Osteocyte (in vitro differentiated cells): Measurements from ENCODE around the gene TMEFF2. TPM values are rescaled to one million over a fixed set of nuclear protein-coding genes. Genes with fewer than 3 reads are reported as not detected.

Experiments used
- DNase-seq: peaks from one replicate; pipeline ENCODE4 v3.0.0; 2021; ENCODE audit warnings: mixed read lengths; ENCODE audit not compliant: unreplicated experiment; ENCODE audit errors: extremely low spot score
- H3K27ac Mint-ChIP-seq: one replicate; pipeline ENCODE4 v1.8.0; 2021; ENCODE audit warnings: mild to moderate bottlenecking, mixed read lengths; ENCODE audit not compliant: unreplicated experiment
- H3K27me3 Mint-ChIP-seq: one replicate; pipeline ENCODE4 v1.8.0; 2021; ENCODE audit warnings: mixed read lengths; ENCODE audit not compliant: unreplicated experiment
- H3K36me3 Mint-ChIP-seq: one replicate; pipeline ENCODE4 v1.8.0; 2021; ENCODE audit warnings: mixed read lengths; ENCODE audit not compliant: unreplicated experiment
- H3K4me1 Mint-ChIP-seq: one replicate; pipeline ENCODE4 v1.8.0; 2021; ENCODE audit warnings: mixed read lengths; ENCODE audit not compliant: unreplicated experiment
- H3K4me3 Mint-ChIP-seq: one replicate; pipeline ENCODE4 v1.8.0; 2021; ENCODE audit warnings: mild to moderate bottlenecking, moderate library complexity, mixed read lengths; ENCODE audit not compliant: unreplicated experiment
- H3K9me3 Mint-ChIP-seq: one replicate; pipeline ENCODE4 v1.8.0; 2021; ENCODE audit warnings: mixed read lengths; ENCODE audit not compliant: unreplicated experiment
- total RNA-seq: library from RNA; stranded (reverse); gene quantifications from 2 replicates; pipeline ENCODE4 v1.2.1, GENCODE V29; 2021
- TF ChIP-seq, protein P1 (sequence below): fragments of 200-600 bp; sonication (generic); IDR thresholded peaks from 2 replicates; pipeline ENCODE4 v1.5.0; 2021; ENCODE audit warnings: antibody characterized with exemption, mild to moderate bottlenecking, moderate library complexity

Gene TMEFF2
- total RNA-seq, 1 donor from 2014 or later: 46.8 TPM

DNA sequence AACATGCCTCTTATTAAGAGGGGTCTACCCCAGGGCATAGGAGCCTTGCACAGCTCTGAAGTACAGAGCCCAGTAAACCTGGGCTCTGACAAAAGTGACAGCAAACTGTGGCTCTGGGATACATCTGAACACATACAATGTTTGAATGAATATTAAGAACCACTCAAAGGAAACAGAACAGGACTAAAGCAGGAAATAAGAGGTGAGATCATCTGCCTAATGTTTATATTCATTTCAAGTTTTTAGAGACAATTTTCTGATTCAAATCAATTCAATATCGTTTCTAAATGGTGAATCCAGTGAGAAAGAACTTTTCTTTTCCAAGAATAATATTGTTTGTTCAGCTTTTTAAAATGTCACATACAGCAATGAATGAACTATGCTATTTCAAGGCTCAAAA lies 211.1 kb downstream of the TMEFF2 start:
- Mint-ChIP-seq H3K9me3 (no peaks in the 10 kb centered on the region), H3K4me1 (peaks cover 33% of the 10 kb centered on the region), H3K36me3 (peaks cover 2% of the 10 kb centered on the region), H3K4me3 (no peak overlapping the region), H3K27me3 (no peaks in the 10 kb centered on the region), H3K27ac (peak overlapping the region; percentile 45)
- DNase-seq: no peak
- TF ChIP-seq, protein P1, sequence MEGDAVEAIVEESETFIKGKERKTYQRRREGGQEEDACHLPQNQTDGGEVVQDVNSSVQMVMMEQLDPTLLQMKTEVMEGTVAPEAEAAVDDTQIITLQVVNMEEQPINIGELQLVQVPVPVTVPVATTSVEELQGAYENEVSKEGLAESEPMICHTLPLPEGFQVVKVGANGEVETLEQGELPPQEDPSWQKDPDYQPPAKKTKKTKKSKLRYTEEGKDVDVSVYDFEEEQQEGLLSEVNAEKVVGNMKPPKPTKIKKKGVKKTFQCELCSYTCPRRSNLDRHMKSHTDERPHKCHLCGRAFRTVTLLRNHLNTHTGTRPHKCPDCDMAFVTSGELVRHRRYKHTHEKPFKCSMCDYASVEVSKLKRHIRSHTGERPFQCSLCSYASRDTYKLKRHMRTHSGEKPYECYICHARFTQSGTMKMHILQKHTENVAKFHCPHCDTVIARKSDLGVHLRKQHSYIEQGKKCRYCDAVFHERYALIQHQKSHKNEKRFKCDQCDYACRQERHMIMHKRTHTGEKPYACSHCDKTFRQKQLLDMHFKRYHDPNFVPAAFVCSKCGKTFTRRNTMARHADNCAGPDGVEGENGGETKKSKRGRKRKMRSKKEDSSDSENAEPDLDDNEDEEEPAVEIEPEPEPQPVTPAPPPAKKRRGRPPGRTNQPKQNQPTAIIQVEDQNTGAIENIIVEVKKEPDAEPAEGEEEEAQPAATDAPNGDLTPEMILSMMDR: no peak

DNA sequence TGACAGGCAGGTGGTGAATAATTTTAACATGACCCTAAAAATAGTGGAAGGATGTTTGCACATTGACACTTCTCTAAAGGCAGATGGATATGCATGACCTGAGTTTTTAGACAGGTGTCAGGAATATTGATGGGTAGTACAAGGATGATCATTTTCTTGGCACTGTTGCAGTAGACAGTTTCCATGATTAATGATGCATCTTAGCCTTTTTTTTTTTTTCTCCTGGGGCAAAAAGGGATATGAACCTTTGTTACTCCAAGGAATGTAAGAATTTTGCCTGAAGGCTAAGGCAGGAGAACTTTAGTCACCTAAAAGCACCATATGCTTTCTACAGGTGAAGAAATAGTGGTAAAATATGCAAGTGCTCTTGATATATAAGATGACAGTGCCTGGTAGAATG lies 211.5 kb downstream of the TMEFF2 start:
- DNase-seq: no peak
- TF ChIP-seq, protein P1: no peak
- peaks cover 36% of the 10 kb centered on the region for H3K4me1 Mint-ChIP-seq
- H3K36me3 Mint-ChIP-seq: peaks cover 2% of the 10 kb centered on the region
- no peaks in the 10 kb centered on the region for H3K27me3 Mint-ChIP-seq
- peak overlapping the region; percentile 45 for H3K27ac Mint-ChIP-seq
- H3K9me3 Mint-ChIP-seq: no peaks in the 10 kb centered on the region
- H3K4me3 Mint-ChIP-seq: no peak overlapping the region

DNA sequence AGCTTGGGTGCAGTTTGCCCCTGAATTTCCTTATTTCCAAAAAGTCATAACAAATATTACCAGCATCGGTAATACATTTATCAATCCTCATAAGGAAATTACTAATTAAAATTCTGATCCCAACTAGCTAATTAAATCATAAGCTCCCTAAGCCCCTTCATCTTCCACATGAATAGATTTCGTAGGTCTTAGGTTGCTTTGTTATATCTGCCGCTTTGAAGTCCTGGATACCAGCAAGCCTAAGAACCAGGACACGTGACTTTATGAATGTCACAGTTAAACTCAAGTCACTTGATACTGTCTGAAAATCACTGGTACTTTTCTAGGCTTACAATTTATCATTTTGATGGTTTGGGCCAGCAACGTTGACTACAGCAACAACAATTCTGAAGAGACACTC lies 213.0 kb downstream of the TMEFF2 start:
- no peak for DNase-seq
- H3K27me3 Mint-ChIP-seq: no peaks in the 10 kb centered on the region
- TF ChIP-seq, protein P1: no peak
- H3K9me3 Mint-ChIP-seq: no peaks in the 10 kb centered on the region
- no peaks in the 10 kb centered on the region for H3K36me3 Mint-ChIP-seq
- no peak overlapping the region for H3K4me3 Mint-ChIP-seq
- no peak overlapping the region for H3K27ac Mint-ChIP-seq
- peaks cover 51% of the 10 kb centered on the region for H3K4me1 Mint-ChIP-seq

DNA sequence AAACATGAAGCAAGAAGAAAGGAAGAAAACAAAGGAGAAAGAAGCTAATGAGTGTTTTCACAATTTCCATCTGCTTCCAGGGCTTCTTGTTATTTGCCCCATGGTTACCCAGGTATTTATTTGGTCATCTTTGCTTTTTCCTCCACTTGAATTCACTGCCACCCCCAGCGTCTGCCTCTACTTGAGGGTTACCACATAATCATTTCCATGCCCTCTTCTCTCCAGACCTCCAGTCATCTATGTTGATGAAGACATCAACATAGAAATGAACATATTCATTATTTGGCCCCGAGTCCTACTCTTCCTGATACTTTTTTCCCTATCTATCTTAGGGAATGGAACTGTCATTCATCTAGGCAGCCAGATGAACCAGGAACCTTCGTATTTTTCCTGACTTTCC lies 214.2 kb downstream of the TMEFF2 start:
- Mint-ChIP-seq H3K27ac (no peak overlapping the region), H3K4me3 (no peak overlapping the region), H3K36me3 (no peaks in the 10 kb centered on the region), H3K4me1 (peaks cover 56% of the 10 kb centered on the region), H3K9me3 (no peaks in the 10 kb centered on the region), H3K27me3 (no peaks in the 10 kb centered on the region)
- DNase-seq: no peak
- TF ChIP-seq, protein P1: no peak

DNA sequence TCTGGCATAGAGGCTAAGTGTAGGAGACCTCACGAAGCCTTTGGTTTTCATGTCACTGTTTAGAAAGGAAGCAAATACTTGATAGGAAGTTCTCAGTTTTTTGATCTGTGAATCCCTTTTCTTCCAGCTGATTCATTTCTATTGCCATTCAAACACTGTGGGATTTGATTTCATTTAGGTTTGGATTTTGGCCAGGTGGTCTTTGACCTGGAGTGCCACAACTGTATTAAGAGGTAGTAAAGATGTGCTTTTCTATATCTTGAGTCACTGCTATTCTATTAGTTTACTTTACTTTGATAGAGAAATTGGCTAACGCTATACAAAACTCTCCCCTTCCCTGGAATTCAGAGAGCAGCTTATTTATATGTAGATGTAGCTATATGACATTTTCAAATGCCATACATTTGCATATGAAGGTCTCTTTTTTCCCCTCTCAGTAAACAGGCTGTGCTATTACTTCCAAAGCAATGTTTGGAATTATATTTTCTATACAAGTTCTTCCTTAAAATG lies 215.5 kb downstream of the TMEFF2 start:
- Mint-ChIP-seq H3K36me3 (peaks cover 7% of the 10 kb centered on the region), H3K27me3 (no peaks in the 10 kb centered on the region)

More for the DNA sequence above, 215.5 kb downstream of the TMEFF2 start:
- H3K9me3 Mint-ChIP-seq: no peaks in the 10 kb centered on the region
- H3K4me3 Mint-ChIP-seq: no peak overlapping the region
- H3K4me1 Mint-ChIP-seq: peaks cover 54% of the 10 kb centered on the region
- no peak overlapping the region for H3K27ac Mint-ChIP-seq
- TF ChIP-seq, protein P1: no peak
- no peak for DNase-seq
